ENCODE measurements around the gene FADS2. TPM values are rescaled to one million over a fixed set of nuclear protein-coding genes. Genes with fewer than 3 reads are reported as not detected.

The FADS2 gene
- polyA plus RNA-seq, 1 donor from 2014 or later, result 145 TPM

DNA sequence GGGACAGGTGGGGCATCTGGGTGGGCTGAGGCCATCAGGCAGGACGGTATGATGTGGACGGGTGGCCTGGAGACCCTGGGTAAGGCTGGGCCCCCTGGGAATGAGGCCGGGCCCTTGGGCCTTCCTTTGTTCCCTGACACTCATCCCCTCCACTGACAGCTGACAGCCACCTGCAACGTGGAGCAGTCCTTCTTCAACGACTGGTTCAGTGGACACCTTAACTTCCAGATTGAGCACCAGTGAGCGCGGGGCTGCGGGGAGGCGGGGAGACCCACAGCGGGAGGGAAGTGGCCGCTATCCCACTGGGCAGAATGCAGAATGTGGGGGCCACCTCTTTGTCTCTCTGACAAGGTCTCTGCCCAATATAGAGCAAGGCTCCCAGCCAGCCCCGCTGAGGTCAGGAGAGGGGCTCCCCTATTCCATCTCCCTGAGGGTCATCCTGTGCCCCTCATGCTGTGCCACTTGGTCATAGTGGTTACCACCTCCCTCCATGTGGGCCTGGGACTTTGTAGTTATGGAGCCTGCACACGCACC is 35.5 kb downstream of the FADS2 start:
- no peaks in the 10 kb centered on the region for H3K9me2 ChIP-seq (ENCODE audit: insufficient read depth, low read length)
- H3K4me2 ChIP-seq (ENCODE audit: low read length), result no peak overlapping the region
- no peaks in the 10 kb centered on the region for H4K20me1 ChIP-seq (ENCODE audit: insufficient read depth)
- H3K27me3 ChIP-seq (ENCODE audit: insufficient read depth, low read depth, low read length), result no peaks in the 10 kb centered on the region
- H3K79me2 ChIP-seq (replicated peaks; ENCODE audit: insufficient read depth, low read length), result no peaks in the 10 kb centered on the region
- no peak overlapping the region for H3K4me3 ChIP-seq (ENCODE audit: low read length)
- H3K9ac ChIP-seq (ENCODE audit: low read length), result no peak overlapping the region
- TF ChIP-seq SMC3 (conservative IDR thresholded peaks at IDR 0.05; ENCODE audit: poor library complexity) (no peak), REST (IDR thresholded peaks at IDR 0.05; ENCODE audit: borderline replicate concordance) (no peak), EZH2 (IDR thresholded peaks at IDR 0.05; ENCODE audit: borderline replicate concordance, insufficient read depth, low read length, poor library complexity, severe bottlenecking) (no peak), MXI1 (conservative IDR thresholded peaks at IDR 0.05; ENCODE audit: poor library complexity, severe bottlenecking) (no peak), RAD21 (conservative IDR thresholded peaks at IDR 0.05) (no peak), EP300 (conservative IDR thresholded peaks at IDR 0.05; ENCODE audit: poor library complexity, severe bottlenecking) (no peak), POLR2AphosphoS5 (IDR thresholded peaks at IDR 0.05) (no peak), TAF1 (IDR thresholded peaks at IDR 0.05; ENCODE audit: low read depth) (no peak), CTCF (IDR thresholded peaks at IDR 0.05; ENCODE audit: poor library complexity, severe bottlenecking) (no peak)
- H3F3A ChIP-seq (ENCODE audit: insufficient read depth, low read length, poor library complexity, severe bottlenecking), result no peaks in the 10 kb centered on the region
- peaks cover 8% of the 10 kb centered on the region for H3K36me3 ChIP-seq (ENCODE audit: insufficient read depth, low read length)
- H3K27ac ChIP-seq (ENCODE audit: low read length), result no peak overlapping the region
- no peak overlapping the region for H2AFZ ChIP-seq (ENCODE audit: low read depth, low read length)
- H3K9me3 ChIP-seq (ENCODE audit: low read length), result no peaks in the 10 kb centered on the region

DNA sequence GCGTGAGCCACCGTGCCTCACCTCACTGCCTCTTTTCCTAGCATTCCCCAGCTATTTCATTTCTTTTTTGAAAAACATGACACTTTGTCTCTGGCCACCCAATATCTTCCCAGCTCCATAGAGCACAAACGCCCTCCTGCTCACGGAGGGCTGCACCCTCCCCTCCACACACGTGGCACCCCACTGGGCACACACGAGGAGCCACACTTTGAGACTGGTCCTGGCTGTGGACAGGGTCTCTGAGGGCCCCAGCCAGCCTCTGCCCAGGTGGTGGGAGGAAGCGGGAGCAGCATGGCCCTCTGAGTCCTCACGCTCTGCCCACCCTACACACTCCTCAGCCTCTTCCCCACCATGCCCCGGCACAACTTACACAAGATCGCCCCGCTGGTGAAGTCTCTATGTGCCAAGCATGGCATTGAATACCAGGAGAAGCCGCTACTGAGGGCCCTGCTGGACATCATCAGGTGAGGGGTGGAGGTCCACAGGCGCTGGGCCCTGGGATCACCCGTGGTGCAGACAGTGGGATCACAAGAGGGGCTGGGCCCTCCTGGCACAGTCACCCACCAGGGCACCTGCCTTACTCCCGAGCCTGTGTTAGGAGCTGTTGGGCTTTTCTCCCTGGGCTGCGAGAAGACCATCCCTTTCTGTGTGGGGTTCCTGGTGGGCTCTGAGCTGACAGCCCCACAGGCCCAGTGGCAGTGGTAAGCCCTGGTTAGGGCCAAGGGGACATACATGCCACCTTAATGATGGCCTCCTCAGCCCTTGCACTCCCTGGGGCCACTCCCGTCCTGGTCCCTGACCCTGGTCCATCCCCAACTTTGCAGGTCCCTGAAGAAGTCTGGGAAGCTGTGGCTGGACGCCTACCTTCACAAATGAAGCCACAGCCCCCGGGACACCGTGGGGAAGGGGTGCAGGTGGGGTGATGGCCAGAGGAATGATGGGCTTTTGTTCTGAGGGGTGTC is 37.0 kb downstream of the FADS2 start:
- TF ChIP-seq RAD21 (conservative IDR thresholded peaks at IDR 0.05), result no peak
- TF ChIP-seq EP300 (conservative IDR thresholded peaks at IDR 0.05; ENCODE audit: poor library complexity, severe bottlenecking), result no peak
- no peak for TF ChIP-seq POLR2AphosphoS5 (IDR thresholded peaks at IDR 0.05)
- TF ChIP-seq REST (IDR thresholded peaks at IDR 0.05; ENCODE audit: borderline replicate concordance), result no peak
- TF ChIP-seq EZH2 (IDR thresholded peaks at IDR 0.05; ENCODE audit: borderline replicate concordance, insufficient read depth, low read length, poor library complexity, severe bottlenecking), result no peak
- TF ChIP-seq TAF1 (IDR thresholded peaks at IDR 0.05; ENCODE audit: low read depth), result no peak
- no peak for TF ChIP-seq SMC3 (conservative IDR thresholded peaks at IDR 0.05; ENCODE audit: poor library complexity)
- no peak for TF ChIP-seq CTCF (IDR thresholded peaks at IDR 0.05; ENCODE audit: poor library complexity, severe bottlenecking)
- no peak for TF ChIP-seq MXI1 (conservative IDR thresholded peaks at IDR 0.05; ENCODE audit: poor library complexity, severe bottlenecking)
- Histone ChIP-seq H3K4me2 (ENCODE audit: low read length) (no peak overlapping the region), H3K79me2 (replicated peaks; ENCODE audit: insufficient read depth, low read length) (no peaks in the 10 kb centered on the region), H3K9ac (ENCODE audit: low read length) (no peak overlapping the region), H3K9me3 (ENCODE audit: low read length) (no peaks in the 10 kb centered on the region), H3K27ac (ENCODE audit: low read length) (no peak overlapping the region), H3K9me2 (ENCODE audit: insufficient read depth, low read length) (no peaks in the 10 kb centered on the region), H3K27me3 (ENCODE audit: insufficient read depth, low read depth, low read length) (no peaks in the 10 kb centered on the region), H4K20me1 (ENCODE audit: insufficient read depth) (no peaks in the 10 kb centered on the region), H3K36me3 (ENCODE audit: insufficient read depth, low read length) (peaks cover 8% of the 10 kb centered on the region), H3F3A (ENCODE audit: insufficient read depth, low read length, poor library complexity, severe bottlenecking) (no peaks in the 10 kb centered on the region), H3K4me3 (ENCODE audit: low read length) (no peak overlapping the region), H2AFZ (ENCODE audit: low read depth, low read length) (no peak overlapping the region)
